GM12874 (cell line): ENCODE data around the gene EHHADH.

Experiments
- CTCF ChIP-seq: IDR thresholded peaks from 2 replicates; pipeline ENCODE4 v1.5.1; 2011; ENCODE audit warnings: low read depth, mild to moderate bottlenecking, control low read depth, low read length, moderate library complexity; ENCODE audit not compliant: insufficient read depth

EHHADH gene

GRCh38 chr3:185205865-185206264 is 48.0 kb downstream of the EHHADH start:
- TF ChIP-seq CTCF: no peak

GRCh38 chr3:185204894-185205293 is 49.0 kb downstream of the EHHADH start:
- TF ChIP-seq CTCF: no peak

- TF ChIP-seq CTCF: no peak
Observed at GRCh38 chr3:185200639-185201038, 53.2 kb downstream of the EHHADH start.

GRCh38 chr3:185199671-185200070 is 54.2 kb downstream of the EHHADH start:
- TF ChIP-seq CTCF: no peak

- no peak for TF ChIP-seq CTCF
Observed at GRCh38 chr3:185199206-185199605, 54.6 kb downstream of the EHHADH start.

- no peak for TF ChIP-seq CTCF
Observed at GRCh38 chr3:185197068-185197467, 56.8 kb downstream of the EHHADH start.

GRCh38 chr3:185195652-185196051 is 58.2 kb downstream of the EHHADH start:
- no peak for TF ChIP-seq CTCF

- TF ChIP-seq CTCF: no peak
Observed at GRCh38 chr3:185188816-185189215, 65.0 kb downstream of the EHHADH start.
